Activated T-helper 9 cell treated with anti-CD3 and anti-CD28 coated beads, Interleukin-2, amount 50 U/mL, for 16 hours (primary cell): ENCODE measurements around the gene RGS2.

Experiments
- DNase-seq: peaks from one replicate; pipeline ENCODE4 v3.0.0-alpha.2; 2020; ENCODE audit warnings: low read depth

The RGS2 gene, protein sequence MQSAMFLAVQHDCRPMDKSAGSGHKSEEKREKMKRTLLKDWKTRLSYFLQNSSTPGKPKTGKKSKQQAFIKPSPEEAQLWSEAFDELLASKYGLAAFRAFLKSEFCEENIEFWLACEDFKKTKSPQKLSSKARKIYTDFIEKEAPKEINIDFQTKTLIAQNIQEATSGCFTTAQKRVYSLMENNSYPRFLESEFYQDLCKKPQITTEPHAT

DNA sequence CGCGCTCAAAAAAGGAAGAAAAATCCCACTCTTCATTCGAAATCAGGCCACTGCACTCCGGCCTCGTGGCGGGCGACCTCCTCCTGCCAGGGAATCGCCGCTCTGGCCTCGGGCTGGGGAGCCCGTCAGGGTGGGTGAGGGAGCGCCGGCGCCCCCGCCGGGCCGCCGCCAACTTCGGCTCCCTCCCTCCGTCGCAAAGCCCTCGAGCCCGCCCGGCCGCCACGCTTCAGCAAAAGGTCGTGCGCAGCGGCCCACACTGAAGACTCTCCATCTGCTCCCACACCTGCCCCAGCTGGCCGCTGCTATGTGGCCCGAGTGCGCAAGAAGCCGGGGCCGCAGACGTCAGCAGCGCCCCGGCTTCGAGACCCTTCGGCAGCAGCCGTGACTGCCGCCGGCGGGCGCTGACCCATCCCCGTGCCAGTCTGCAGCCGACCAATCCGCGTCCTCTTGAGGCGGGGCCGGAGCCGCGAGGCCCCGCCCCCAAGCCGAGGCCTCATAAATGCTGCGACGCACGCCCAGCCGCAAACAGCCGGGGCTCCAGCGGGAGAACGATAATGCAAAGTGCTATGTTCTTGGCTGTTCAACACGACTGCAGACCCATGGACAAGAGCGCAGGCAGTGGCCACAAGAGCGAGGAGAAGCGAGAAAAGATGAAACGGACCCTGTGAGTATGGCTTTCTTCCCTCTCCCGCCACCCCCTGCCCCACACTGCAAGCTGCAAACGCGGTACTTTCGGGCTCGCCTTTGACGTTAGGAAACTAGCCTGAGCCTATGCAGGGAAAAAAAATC, at the start of gene RGS2:
Gene RGS2, plus strand, starts transcription at position 522 of the 789 bp plus-strand sequence. Its CDS starts 33 bp downstream, at position 555.
- peak; percentile 83 for DNase-seq

DNA sequence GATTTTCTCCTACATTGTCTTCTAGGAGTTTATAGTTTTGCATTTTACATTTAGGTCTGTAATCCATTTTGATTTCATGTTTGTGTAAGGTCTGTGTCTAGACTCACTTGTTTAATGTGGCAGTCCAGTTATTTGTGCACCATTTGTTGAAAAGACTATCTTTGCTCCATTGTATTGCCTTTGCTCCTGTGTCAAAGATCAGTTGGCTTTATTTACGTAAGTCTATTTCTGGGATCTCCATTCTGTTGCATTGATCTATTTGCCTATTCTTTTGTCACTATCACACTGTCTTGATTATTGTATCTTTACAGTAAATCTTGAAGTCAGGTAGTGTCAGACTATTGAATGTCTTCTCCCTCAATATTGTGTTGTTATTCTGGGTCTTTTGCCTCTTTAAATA, 49.7 kb upstream of the RGS2 start:
- DNase-seq: no peak

- DNase-seq: no peak
Observed at GRCh38 chr1:192762265-192762664, 46.6 kb upstream of the RGS2 start.

- no peak for DNase-seq
Observed at GRCh38 chr1:192763243-192763642, 45.6 kb upstream of the RGS2 start.

DNA sequence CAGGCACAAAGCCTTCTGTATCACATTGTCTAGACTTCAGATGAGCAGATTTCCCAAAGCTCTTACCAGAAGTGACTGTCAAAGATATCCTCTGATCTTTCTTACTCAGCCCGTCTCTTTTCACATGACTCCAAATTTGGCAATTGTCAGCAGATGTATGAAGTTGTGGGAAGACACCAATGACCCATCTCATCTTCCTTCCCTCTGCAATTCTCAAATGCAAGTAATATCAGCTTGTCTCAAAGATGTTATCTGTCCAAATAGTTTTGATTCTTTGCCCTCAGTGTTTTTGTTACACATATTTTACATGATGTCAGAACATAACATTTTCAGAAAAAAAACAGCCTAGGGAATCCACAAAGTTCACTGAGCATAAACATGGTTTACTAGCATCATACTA, 45.1 kb upstream of the RGS2 start:
- DNase-seq: no peak

DNA sequence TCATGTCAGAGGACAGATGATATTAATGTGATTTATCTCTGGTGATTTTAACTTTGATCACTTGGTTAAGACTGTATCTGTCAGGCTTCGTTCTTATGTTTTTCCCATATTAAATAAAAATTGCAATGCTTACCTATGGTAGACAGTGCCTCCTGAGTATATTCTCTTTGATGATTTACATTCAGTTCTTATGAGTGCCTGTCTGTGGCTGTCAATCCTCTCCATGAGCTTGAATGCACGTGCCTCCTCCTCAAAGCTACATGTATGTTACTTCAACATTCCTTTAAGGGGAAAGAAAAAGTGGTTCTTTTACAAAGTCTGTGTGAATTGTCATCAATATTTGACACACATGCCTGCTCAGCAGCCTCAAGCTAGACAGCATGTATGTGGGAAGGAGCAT, 44.2 kb upstream of the RGS2 start:
- no peak for DNase-seq

DNA sequence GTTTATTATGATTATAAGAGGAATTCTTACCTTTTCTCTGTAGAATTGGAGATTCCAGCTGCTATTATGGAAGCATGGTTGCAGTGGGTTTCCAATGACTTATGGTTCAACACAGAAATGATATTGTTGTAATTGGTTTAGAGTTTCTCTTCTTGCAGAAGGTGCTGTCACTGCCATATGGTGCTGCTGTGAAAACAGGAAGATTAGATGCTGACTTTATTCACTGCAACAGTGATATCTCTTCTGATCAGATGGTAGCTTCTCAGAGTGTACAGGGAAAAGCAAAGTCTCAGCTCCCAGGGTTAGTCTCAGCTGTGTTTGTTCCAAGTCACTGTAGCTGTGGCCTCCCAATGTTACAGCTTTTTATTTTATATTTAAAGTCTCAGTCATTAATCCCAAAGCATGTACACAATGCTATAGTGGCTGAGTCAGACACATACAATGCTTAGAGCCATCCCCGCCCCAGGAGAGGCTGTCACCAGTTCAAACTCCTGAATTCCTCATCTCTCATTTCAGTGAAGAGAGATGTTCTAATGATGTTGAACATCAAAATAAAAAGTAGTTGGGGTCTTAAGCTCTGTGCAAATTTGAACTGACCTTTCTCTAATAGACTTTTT, 42.7 kb upstream of the RGS2 start:
- DNase-seq: no peak

GRCh38 chr1:192766876-192767275, 42.0 kb upstream of the RGS2 start:
- no peak for DNase-seq

DNA sequence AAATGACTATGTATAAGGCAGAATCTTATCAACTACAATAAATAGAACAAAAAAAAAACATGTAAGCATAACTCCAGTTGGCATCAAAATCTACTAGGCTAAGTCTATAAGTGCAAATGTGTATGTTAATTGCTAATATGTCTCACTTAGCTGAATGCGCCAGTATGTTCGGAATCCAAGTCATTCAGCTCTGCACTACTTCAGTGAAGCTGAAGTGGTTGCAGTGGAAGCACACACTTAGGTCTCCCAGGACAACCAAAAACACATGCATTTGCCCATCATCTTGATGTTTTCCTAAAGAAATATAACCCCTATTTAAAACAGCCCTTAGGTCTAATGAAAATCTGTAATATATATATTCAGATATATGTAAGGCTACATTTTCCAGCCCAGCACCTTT, 41.0 kb upstream of the RGS2 start:
- no peak for DNase-seq

DNA sequence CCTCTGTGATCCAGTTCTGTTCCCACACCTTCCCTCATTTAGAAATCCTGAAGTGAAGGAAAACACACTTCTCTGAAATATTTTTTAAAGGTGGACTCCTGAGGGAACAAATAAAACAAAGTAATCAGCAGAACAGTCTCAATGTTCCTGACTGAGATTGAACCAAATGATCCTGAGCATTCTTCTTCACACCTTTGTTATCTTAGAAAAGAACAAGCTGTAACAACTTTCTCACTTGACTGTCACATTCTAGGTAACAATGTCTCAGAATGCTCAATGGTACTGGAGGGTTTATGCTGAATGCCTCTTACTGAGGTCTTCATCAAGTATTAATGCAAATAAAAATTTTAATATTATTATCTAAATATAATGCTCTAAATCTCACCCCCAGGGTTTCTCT, 40.4 kb upstream of the RGS2 start:
- no peak for DNase-seq

GRCh38 chr1:192771341-192771740, 37.5 kb upstream of the RGS2 start:
- no peak for DNase-seq

DNA sequence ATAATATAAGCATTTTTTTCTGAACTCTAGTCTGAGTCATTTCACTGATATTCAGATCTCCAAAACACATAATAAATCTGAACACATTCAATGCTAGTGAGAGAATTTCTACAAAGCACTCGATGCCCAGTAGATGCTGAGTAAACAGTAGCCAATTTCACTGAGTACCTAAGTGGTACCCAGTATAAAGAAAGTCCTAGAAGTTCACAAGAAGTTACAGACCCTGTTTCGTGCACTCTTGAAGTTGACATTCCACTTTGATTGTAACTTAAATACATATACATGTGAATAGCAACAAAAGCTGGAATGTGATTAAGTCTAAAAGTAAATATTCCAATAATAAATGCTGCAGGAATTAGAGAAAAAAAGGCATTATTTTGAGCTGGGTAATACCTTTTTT, 33.2 kb upstream of the RGS2 start:
- DNase-seq: no peak

DNA sequence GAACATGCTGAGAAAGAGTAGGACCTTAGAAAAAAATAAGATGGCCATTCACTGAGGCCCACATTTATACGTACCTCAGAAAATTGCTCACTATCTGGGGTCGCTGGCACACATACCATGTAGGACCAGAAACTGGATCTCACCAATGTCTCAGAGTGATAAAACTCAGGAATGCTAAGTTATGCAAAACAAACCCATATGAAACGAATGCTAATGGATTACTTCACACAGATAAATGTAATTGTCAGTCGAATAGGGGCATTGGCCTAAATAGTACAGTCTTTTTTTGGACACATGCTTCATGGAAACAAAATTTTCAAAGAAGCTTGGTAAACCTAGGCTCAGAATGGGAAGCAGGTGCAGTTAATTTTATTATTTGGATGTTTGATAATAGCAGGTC, 32.6 kb upstream of the RGS2 start:
- no peak for DNase-seq

DNA sequence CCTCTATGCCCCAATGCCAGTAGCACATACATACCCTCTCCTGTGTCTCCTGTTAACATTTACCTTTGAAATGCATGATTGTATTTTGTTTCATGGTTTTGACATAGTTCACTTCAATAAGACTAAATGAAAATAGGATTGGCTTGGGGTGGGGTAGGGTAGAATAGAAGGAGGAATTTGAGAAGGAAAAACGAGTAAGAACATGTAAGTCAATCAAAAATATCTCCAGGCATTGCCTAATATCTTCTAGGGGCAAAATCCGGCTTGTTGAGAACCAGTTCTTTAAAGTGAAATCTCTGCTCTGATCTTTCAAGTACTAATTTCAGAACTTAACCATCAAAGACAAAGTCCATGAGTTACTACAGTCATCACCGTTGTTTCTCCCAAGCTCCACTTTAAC, 31.8 kb upstream of the RGS2 start:
- DNase-seq: no peak

- DNase-seq: no peak
Observed at GRCh38 chr1:192783791-192784190, 25.0 kb upstream of the RGS2 start.

DNA sequence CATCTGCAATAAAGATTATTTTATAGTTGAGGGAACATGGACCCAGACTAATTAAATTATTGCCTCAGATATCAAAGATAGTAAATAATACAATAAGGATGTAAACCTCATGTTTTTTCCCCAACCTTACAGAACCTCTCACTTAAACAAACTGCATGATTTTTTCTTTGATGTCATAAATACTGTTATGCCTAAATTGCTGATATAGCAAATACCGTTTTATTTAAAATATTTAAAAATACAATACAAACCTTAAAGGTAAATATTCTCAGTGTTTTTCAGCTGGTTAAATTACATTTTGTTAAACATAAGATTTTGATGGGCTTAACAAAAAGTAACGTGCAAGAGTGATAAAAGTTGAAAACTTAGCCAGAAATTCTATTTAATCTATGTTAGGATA, 24.4 kb upstream of the RGS2 start:
- no peak for DNase-seq

- DNase-seq: no peak
Observed at GRCh38 chr1:192786576-192786975, 22.3 kb upstream of the RGS2 start.

GRCh38 chr1:192787914-192788585, 20.8 kb upstream of the RGS2 start:
- no peak for DNase-seq

DNA sequence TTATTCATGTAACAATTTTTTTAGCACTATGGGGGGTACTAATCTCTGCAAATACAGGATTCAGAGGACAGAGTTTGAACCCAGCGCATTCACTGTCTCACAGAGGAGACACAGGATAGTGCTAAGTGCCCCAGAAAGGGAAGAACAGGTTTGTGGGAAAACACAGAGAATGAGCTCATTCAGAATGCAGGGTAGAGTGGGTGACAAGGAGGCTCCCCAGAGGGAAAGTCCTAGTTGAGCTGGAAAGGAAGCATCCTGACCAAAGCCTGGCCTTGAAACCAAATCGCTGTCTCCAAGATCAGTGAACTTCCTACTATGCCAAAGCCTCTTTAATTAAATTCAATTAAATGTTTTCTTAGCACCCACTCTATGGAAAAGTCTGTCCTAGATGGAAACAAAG, 19.0 kb upstream of the RGS2 start:
- no peak for DNase-seq

DNA sequence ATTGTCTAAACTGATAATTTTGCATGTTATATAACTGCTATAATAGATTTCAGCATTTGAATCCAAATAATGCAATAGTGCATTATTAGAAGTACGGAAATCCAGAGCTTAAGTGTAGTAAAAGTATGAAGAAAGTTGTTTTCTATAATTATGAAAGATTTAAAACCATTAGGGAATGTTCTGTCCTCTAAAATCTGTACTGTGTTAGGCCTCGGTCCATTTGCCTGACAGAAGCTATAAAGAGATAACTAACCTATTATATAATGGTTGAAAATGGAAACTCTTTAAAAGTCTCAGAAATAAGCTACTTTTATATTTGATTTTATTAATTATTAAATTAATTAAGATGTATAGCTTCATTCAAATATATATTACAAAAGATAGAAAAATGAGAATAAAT, 16.2 kb upstream of the RGS2 start:
- DNase-seq: no peak

DNA sequence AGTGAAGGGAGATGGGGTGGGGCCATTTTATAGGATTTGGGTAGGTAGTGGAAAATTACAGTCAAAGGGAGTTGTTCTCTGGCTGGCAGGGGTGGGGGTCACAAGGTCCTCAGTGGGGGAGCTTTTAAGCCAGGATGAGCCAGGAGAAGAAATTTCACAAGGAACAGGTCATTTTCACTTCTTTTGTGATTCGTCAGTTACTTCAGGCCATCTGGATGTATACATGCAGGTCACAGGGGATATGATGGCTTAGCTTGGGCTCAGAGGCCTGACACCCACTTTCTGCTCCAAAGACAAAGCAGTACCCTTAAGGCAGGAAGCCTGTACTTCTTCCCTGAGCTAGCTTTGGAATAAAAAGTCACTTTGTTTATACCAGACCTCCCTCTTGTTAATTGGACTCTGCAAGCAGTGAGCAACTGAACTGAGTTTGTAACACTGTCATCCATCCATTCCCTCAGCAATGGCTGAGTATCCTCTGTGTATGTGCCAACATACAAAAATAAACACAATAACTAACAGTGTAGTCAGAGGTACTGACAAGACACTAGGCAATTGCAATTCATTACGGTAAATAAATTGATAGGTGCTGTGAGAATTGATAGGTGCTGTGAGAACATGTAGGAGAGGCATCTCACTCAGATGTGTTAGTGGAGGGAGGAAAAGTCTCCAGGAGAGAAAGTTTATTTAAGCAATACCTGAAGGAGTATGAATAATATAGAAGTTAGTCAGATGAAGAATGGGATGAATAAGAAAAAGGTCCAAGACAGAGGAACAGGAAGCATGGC, 14.7 kb upstream of the RGS2 start:
- DNase-seq: no peak

- DNase-seq: no peak
Observed at GRCh38 chr1:192794768-192795035, 14.1 kb upstream of the RGS2 start.
